GM18502 (cell line): ENCODE data around the gene PSEN1.
A peak's percentile ranks its signal among the peaks of the same experiment; 100 is the strongest.

Experiments used
- ATAC-seq: cut with Tn5 transposase; IDR thresholded peaks from one replicate; pipeline ENCODE4 v1.9.1; 2021; ENCODE audit warnings: mild to moderate bottlenecking; ENCODE audit not compliant: unreplicated experiment, poor library complexity

PSEN1 gene

DNA sequence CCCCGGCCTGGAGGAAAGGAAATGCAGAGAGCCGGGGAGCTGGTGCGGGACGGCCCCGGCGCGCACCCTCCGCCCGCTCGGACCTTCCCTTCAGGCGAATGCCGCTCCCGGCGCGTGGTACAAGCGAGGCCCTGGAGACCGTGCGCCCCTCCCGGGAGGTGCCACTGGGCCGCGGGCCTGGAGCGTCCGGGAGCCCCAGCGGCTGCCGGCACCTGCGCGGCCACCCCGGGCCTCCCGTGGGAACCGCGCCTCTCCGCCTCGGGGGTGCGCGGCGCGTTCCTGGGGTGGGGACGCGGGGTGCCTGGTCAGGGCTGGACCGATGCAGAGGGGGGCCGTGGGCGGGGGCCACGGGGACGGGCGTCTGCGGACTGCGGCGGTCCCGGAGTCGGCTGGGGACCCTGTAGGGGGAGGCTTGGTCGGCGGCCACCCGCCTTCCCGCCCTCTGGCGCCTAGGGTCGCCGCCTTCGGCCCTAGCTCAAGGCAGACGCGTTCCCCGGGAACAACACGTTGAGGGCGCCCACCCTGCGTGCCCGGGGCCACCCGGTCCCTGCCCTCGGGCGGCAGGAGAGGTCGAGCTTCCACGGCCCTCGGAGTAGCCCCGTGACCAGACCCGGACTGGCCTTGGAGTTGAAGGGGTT, 101.6 kb downstream of the PSEN1 start:
- no peak for ATAC-seq

DNA sequence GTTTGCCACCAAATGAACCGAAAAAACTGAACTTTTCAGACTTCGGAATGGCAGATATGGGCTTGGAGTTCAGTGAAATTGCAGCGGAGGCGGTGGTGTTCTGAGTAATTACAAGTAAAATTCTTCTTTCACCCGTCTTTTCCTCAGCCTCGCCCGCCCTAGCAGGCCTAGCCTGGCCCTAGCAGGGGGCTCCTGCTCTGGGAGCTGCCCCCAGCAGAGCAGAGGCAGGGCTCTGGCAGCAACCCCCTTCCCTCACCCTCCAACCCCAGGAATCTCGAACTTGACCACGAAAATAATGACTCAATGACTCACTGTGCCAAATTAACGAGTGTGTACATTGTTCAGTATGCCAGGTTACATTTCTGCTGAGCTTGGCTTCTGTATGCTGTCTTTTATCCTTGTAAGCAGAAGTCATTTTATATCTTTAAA, 102.1 kb downstream of the PSEN1 start:
- ATAC-seq: no peak

GRCh38 chr14:73238941-73239340, 102.6 kb downstream of the PSEN1 start:
- no peak for ATAC-seq

DNA sequence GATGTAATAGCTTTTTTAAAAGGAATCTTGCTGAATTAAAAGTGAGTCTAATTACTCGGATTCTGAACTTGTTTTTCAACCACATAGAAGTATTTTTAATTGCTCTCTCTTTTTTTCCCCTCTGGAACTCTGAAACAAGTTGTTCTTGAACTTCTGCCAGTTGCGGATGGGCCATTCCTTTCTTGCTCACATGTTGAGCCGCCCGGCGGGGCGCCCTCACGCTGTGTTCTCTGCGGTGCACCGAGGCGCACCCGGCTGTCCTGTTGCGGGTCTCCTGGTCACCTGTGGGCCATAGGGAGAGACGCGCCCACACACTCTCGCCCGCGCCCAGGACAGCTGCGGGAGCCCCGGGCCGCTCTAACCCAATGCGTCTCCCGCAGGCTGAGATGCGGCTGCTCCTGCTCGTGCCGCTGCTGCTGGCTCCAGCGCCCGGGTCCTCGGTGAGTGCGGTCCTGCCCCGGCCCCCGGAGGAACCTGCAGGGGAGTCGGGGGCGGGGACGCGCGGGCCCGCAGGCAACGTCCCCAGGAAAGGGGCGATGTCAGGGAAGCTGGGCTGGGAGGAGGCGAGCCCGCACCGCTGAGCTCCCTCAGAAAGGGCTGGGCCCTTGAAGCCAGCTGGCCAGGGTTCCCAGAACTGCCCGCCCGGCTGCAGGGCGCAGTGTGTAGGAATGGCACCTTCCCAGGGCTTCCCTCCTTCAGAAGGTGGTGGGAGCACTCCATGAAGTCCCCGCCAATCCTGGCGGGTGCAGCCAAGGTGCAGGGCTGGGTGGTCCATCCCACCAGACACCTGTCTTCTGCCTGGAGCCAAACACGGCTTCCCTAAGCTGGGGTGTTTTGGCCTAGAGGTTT, 103.3 kb downstream of the PSEN1 start:
- ATAC-seq: no peak

GRCh38 chr14:73240816-73241480, 104.6 kb downstream of the PSEN1 start:
- no peak for ATAC-seq

GRCh38 chr14:73241481-73242165, 105.3 kb downstream of the PSEN1 start:
- ATAC-seq: no peak

- ATAC-seq: no peak
Observed at GRCh38 chr14:73242357-73242901, 106.1 kb downstream of the PSEN1 start.

- ATAC-seq: no peak
Observed at GRCh38 chr14:73243341-73243740, 107.0 kb downstream of the PSEN1 start.

DNA sequence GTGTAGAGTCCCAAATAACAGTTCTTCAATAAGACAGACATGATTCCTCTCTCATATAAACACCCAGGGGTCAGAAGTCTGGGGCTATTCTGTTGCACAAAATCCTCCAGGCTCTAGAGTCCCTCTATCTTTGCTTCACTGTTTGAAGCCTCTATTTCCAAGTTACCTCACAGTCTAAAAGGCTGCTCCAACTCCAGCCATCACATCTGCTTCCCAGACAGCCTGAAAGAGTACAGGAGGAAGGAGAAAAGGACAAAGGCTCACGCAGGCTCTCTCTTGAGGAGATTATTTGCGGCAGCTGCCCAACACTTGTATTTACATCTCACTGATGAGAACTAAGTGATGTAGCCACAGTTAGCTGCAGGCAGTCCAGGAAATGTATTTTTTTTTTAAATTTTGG, 107.4 kb downstream of the PSEN1 start:
- ATAC-seq: no peak

DNA sequence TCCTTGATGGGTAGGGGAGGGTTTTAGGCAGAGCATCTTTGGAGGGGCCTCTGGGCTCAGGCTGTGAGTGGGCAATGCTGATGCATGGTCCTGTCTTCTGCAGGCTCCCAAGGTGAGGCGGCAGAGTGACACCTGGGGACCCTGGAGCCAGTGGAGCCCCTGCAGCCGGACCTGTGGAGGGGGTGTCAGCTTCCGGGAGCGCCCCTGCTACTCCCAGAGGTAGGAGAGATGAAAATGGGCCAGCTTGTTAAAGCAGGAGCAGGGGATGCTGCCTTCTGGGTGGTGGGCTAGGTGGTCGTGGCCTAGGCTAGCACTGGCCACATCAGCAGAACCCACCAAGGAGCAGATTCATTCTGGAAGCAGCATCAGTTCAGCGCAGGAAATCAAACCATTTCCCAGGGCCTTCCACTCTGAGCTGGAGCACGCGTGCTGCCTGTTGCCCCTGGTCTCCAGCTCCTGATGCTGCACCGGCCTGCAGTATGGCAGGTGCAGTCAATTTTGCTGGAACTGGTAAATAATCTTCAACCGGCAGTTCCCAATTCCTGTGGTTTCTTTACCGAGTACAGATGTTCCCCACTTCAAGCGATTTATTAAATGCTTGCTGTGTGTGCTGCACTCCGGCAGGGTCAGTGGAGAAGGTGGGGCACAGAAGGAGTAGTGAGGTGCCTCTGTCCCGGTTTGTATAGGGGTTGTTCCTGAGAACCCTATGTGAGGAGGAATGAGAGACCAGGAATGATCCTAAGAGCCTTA, 108.4 kb downstream of the PSEN1 start:
- no peak for ATAC-seq

GRCh38 chr14:73245480-73246325, 109.4 kb downstream of the PSEN1 start:
- ATAC-seq: peak; percentile 62

DNA sequence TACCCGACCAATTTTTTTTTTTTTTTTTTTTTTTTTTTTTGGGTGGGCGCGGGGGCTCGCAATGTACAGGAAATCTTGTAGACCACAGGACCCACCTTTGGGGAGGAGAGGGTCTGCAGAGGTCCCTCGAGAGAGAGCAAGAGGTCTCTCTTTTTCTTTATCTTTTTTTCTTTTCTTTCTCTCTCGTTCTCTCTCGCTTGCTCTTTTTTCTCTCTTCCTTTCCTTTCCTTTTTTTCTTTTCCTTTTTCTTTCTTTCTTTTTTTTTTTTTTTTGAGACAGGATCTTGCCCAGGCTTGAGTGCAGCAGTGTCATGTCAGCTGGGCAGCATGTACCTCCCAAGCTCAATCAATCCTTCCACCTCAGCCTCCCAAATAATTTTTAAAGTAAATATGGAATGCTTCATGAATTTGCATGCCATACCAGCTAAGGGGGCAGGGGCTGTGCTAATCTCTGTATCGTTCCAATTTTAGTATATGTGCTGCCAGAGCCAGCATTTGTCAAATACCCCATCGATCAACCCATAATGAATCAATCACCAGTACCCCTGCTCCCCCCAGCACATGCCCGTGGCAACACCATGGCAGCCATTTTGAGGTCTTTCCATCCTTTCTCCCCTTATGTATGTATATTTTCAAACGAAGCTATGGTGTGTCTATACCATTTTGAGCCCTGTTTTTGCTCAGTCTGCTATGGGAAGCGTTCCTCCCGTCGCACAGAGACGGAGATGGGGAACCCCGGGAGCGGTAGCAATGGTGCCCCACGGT, 110.3 kb downstream of the PSEN1 start:
- no peak for ATAC-seq

DNA sequence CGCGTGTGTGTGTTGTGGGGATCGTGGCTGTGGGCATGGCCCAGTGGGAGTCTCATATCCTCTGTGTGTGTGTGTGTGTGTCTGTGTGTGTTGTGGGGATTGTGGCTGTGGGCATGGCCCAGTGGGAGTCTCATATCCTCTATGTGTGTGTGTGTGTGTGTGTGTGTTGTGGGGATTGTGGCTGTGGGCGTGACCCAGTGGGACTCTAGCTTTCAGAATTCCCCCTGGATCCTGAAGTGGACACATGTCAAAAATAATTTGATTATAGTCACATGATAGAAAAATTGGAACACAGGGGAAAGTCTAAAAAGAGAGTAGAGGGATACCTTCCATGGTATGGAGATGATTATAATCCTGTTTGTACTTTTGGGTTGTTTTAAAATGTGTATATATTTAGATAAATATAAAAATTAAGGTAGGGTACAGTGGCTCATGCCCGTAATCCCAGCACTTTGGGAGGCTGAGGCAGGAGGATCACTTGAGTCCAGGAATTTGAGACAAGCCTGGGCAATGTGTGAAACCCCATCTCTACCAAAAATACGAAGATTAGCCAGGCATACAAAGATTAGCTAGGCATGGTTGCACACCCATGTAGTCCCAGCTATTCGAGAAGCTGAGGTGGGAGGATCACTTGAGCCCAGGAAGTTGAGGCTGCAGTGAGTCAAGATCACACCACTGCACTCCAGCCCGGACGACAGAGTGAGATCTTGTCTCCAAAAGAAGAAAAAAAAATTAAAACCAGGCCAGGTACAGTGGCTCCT, 112.0 kb downstream of the PSEN1 start:
- ATAC-seq: peak; percentile 39

DNA sequence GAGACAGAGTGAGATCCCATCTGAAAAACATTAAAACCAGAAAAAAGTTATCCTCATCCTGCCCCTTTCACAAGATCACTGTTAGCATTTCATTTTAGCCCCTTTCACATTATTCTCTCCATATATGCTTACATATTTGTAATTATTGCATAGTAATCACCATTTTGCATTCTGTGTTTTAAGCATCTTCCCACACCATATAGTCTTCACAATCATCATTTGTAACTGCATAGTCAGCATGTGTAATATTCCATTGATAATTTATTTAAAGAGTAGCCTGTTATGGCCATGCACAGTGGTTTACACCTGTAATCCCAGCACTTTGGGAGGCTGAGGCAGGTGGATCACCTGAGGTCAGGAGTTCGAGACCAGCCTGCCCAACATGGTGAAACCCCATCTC, 112.8 kb downstream of the PSEN1 start:
- ATAC-seq: no peak

DNA sequence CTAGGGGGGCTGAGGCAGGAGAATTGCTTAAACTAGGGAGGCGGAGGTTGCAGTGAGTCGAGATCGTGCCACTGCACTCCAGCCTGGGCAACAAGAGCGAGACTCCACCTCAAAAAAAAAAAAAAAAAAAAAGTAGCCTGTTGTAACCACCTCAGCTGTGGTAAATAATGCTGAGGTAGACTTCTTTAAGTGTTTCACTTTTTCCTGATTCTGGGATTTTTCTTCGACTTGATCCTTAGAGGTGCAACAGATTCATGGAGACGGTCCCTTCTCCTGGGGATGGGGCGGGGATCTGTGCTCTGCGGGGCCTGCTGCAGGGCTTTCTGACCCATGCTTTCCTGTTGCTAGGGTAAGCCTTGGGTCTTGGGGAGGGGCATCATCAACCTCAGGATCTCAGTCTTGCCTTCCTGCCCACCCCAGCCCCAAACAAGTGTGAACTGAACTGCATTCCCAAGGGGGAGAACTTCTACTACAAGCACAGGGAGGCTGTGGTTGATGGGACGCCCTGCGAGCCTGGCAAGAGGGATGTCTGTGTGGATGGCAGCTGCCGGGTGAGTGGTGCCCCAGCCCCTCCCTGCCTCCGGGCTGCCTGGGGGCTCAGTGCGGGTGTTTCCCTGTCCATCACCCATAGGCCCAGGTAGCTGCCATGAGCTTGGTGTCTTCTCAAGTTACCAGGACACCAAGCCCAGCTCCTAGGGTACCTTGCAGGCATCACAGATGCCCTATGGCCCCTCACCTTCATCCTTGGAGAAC, 113.4 kb downstream of the PSEN1 start:
- no peak for ATAC-seq

DNA sequence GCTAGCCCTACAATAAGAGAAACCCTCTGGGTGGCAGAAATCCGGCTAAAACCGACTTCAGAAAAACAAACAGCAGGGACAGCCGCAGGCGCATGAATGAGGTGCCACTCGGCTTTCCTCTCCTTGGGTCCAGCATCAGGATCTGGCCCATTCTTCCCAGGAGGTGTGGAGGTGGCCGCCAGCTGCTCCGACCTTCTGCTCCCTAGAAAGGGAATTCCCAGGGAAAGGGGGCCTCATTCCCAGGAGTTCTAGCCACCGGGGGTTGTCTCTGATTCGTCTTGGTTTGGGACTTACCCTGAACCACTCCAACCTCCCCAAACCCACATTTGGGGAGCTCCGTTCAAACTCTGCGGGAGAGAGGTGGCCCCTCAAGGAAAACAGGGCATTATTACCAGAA, 114.0 kb downstream of the PSEN1 start:
- no peak for ATAC-seq
